ENCODE measurements around the gene MPDZ.

The MPDZ gene

GRCh38 chr9:13118313-13118712, 161.2 kb downstream of the MPDZ start:
- H3K9ac ChIP-seq (ENCODE audit: low read length), result no peak overlapping the region
- TF ChIP-seq EZH2phosphoT487 (conservative IDR thresholded peaks at IDR 0.05; ENCODE audit: low read length), result no peak
- no peak for TF ChIP-seq CTCF (IDR thresholded peaks at IDR 0.05; ENCODE audit: insufficient read depth, low read length, poor library complexity, severe bottlenecking)
- H3K9me3 ChIP-seq (ENCODE audit: insufficient read depth, low read length), result no peaks in the 10 kb centered on the region
- H2AFZ ChIP-seq (ENCODE audit: low read depth, low read length, severe bottlenecking), result no peak overlapping the region
- no peaks in the 10 kb centered on the region for H3K36me3 ChIP-seq (ENCODE audit: low read length)
- no peak overlapping the region for H3K4me2 ChIP-seq (ENCODE audit: low read depth, low read length, poor library complexity, severe bottlenecking)
- H4K20me1 ChIP-seq (ENCODE audit: low read depth, low read length), result no peaks in the 10 kb centered on the region
- no peak overlapping the region for H3K27ac ChIP-seq (ENCODE audit: low read depth, low read length)
- no peaks in the 10 kb centered on the region for H3F3A ChIP-seq (ENCODE audit: insufficient read depth)
- no peaks in the 10 kb centered on the region for H3K9me2 ChIP-seq (replicated peaks; ENCODE audit: insufficient read depth, low read length)
- no peaks in the 10 kb centered on the region for H3K79me2 ChIP-seq (ENCODE audit: insufficient read depth, low read length)
- H3K4me3 ChIP-seq (ENCODE audit: insufficient read depth, low read length, poor library complexity, severe bottlenecking), result no peak overlapping the region
- H3K27me3 ChIP-seq (ENCODE audit: low read length), result no peaks in the 10 kb centered on the region

GRCh38 chr9:13116292-13116691, 163.2 kb downstream of the MPDZ start:
- Histone ChIP-seq H3K27me3 (ENCODE audit: low read length) (no peaks in the 10 kb centered on the region), H3K36me3 (ENCODE audit: low read length) (no peaks in the 10 kb centered on the region), H3K9ac (ENCODE audit: low read length) (no peak overlapping the region), H2AFZ (ENCODE audit: low read depth, low read length, severe bottlenecking) (no peak overlapping the region), H3K9me3 (ENCODE audit: insufficient read depth, low read length) (no peaks in the 10 kb centered on the region), H3K4me3 (ENCODE audit: insufficient read depth, low read length, poor library complexity, severe bottlenecking) (no peak overlapping the region), H3K79me2 (ENCODE audit: insufficient read depth, low read length) (no peaks in the 10 kb centered on the region), H3K4me2 (ENCODE audit: low read depth, low read length, poor library complexity, severe bottlenecking) (no peak overlapping the region), H4K20me1 (ENCODE audit: low read depth, low read length) (no peaks in the 10 kb centered on the region), H3K9me2 (replicated peaks; ENCODE audit: insufficient read depth, low read length) (no peaks in the 10 kb centered on the region), H3F3A (ENCODE audit: insufficient read depth) (no peaks in the 10 kb centered on the region), H3K27ac (ENCODE audit: low read depth, low read length) (no peak overlapping the region)
- TF ChIP-seq EZH2phosphoT487 (conservative IDR thresholded peaks at IDR 0.05; ENCODE audit: low read length), result no peak
- TF ChIP-seq CTCF (IDR thresholded peaks at IDR 0.05; ENCODE audit: insufficient read depth, low read length, poor library complexity, severe bottlenecking), result no peak

GRCh38 chr9:13113751-13114150, 165.7 kb downstream of the MPDZ start:
- no peaks in the 10 kb centered on the region for H3K36me3 ChIP-seq (ENCODE audit: low read length)
- H3K27me3 ChIP-seq (ENCODE audit: low read length), result no peaks in the 10 kb centered on the region
- no peaks in the 10 kb centered on the region for H3K9me2 ChIP-seq (replicated peaks; ENCODE audit: insufficient read depth, low read length)
- H3K9me3 ChIP-seq (ENCODE audit: insufficient read depth, low read length), result no peaks in the 10 kb centered on the region
- H3K4me3 ChIP-seq (ENCODE audit: insufficient read depth, low read length, poor library complexity, severe bottlenecking), result no peak overlapping the region
- no peaks in the 10 kb centered on the region for H4K20me1 ChIP-seq (ENCODE audit: low read depth, low read length)
- H3K9ac ChIP-seq (ENCODE audit: low read length), result no peak overlapping the region
- H3K4me2 ChIP-seq (ENCODE audit: low read depth, low read length, poor library complexity, severe bottlenecking), result no peak overlapping the region
- no peaks in the 10 kb centered on the region for H3K79me2 ChIP-seq (ENCODE audit: insufficient read depth, low read length)
- no peak overlapping the region for H2AFZ ChIP-seq (ENCODE audit: low read depth, low read length, severe bottlenecking)
- no peaks in the 10 kb centered on the region for H3F3A ChIP-seq (ENCODE audit: insufficient read depth)
- H3K27ac ChIP-seq (ENCODE audit: low read depth, low read length), result no peak overlapping the region
- TF ChIP-seq CTCF (IDR thresholded peaks at IDR 0.05; ENCODE audit: insufficient read depth, low read length, poor library complexity, severe bottlenecking) (no peak), EZH2phosphoT487 (conservative IDR thresholded peaks at IDR 0.05; ENCODE audit: low read length) (no peak)

Measured in SU-DHL-6 (cell line).